Stimulated activated CD4-positive, alpha-beta T cell treated with anti-CD3 and anti-CD28 coated beads, TNF-alpha, amount 100 ng/mL, for 48 hours (primary cell): ENCODE data around the gene KDM7A.
"Not testable (repeated sequence)": the region's sequence is repeated elsewhere in the genome, so short reads cannot be mapped to it uniquely, and the experiment has no call there.

Experiments used
- DNase-seq, 3 donors: peaks; one replicate each; pipeline ENCODE4 v3.0.0-alpha.2; 2020; ENCODE audit warnings: low read depth in 3 of 3

Gene KDM7A

DNA sequence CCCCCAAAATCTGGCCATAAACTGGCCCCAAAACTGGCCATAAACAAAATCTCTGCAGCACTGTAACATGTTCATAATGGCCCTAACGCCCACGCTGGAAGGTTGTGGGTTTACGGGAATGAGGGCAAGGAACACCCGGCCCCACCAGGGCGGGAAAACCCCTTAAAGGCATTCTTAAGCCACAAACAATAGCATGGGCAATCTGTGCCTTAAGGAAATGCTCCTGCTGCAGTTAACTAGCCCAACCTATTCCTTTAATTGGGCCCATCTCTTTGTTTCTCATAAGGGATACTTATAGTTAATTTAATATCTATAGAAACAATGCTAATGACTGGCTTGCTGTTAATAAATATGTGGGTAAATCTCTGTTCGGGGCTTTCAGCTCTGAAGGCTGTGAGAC, 26.2 kb upstream of the KDM7A start:
- not testable (repeated sequence) for DNase-seq

DNA sequence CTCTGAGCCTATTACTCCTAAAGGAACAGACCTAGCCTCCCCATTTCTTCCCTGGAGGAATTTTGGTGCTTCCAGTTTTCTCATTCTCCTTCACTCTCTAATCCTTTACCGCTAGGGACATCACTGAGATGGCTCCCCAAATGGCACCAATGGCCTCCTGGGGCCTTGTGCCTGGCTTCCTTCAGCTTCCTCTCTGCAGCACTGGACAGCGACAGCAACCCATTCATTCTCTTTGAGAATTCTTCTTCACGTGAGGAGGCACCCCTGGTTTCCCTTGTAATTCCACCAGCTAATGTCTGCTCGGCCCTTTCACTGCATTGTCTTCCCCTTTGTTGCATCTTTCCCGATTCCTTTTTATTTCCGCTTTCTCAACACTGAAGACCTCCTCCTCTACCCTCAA, 24.6 kb upstream of the KDM7A start:
- DNase-seq = no peak

GRCh38 chr7:140200061-140200989, 23.5 kb upstream of the KDM7A start:
- DNase-seq = no peak

DNA sequence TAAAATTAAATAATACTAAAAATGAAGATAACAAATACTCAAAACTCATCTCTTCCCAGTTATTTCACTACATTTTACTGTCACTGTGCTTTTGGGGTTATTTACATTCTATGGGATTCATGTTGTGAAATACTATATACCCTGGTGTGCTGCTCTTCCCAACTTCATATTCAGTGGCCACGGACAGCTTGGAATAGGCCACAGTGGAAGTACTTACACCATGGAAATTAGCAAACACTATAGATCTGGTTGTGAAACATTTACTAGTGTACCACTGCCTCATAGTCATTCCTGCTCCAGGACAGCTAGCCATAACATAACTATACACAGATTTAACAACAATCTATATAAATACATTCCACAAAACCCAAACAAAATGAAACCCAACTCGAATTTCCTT, 21.2 kb upstream of the KDM7A start:
- DNase-seq = no peak

DNA sequence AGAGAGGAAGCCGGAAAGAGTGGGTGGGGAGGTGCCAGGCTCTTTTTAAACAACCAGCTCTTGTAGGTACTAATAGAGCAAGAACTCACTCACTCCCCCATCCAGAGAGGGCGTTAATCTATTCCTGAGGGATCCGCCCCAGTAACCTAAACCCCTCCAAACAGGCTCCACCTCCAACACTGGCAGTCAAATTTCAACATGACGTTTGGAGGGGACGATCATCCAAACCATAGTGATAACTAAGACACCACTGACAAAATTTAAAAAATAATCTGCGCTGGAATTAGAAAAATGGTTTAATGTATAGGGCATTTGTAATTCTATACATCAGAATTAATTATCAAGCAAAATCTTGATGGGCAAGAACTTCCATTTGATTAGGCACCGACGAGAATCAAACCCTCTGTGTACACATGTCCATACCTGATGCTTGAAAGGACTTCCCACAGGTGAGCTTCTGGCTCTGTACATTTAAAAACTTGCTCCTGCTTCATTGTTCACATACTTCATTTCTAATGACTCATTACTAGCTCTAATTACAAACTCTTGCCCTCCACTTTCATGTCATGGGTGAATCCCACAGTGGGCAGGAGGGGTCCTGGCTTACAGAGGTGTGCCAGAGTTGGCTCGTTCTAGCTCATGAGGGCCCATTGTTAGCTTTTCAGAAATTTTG, 20.6 kb upstream of the KDM7A start:
- no peak for DNase-seq

GRCh38 chr7:140196361-140197217, 19.8 kb upstream of the KDM7A start:
- DNase-seq = no peak

DNA sequence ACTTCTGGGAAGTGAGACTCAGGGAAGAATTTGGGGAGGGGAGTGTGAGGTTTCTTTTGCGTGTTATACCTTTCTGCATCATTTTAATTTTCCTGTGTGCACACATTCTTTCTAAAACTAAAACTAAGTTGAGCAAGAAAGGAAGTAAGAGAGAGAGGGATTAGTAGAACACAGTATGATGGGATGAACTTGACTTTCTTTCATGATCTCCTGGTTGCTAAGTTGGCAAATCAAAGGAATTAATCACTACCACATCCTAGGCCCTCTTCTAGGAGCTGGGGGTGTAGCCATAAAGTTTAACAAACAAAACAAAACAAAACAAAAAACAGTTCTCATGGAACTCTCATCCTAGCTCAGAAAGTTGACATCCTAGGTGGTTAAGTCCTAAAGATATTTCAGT, 19.1 kb upstream of the KDM7A start:
- no peak for DNase-seq

DNA sequence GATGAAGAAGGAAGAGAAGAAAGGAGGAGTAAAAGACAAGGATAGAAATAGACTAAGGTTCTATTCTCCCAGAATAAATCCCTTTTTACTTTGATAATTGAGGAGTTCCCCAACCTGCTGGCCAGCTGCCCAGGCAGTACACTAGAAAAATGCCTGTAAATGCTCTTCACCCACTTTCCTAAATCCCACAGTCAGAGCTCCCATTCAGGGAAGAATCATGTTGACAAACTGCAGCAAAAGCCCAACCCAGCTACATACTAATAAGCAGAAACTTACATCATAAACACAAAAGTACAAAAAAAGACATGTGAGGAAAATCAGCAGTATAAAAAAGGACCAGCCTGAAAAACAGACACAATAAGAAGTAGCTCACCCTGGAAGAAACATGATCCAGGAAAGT, 15.8 kb upstream of the KDM7A start:
- no peak for DNase-seq

GRCh38 chr7:140192176-140192575, 15.4 kb upstream of the KDM7A start:
- DNase-seq = no peak

DNA sequence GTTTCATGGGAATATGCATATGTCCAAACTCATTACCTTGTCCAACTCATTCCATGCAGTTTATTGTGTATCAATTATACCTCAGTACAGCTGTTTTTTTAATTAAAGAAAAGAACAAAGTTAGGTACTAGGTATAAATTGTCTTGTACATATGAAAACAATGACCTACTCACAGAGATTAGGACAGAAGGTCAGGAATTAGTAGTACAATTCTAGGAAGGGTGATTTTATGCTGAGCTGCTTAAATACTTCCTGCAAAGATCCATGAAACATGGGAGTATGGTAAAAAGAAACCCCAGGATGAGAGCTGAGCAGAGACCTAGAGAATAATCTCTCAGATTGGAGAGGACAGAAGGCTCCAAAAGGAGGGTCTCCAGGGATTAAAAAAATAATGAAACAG, 13.8 kb upstream of the KDM7A start:
- no peak for DNase-seq

GRCh38 chr7:140189917-140190316, 13.1 kb upstream of the KDM7A start:
- no peak for DNase-seq

DNA sequence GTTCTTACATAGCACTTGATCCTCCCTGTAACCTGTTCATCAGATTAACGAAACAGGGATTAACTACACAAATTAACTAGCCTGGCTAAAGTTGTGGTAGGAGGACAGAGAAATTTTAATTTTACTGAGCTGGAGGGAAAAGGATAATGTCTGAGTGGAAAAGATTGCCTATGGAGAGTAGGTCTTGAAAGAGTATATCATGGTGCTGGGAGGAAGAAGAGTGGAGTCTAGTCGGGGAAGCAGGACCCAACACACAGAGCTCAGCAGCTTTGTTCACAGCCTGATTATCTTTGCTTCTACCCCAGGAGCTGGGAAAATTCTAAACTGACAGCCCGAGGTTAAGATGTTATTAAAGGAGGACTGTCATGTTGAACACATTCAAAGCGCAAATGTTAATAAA, 6.1 kb upstream of the KDM7A start:
- no peak for DNase-seq

DNA sequence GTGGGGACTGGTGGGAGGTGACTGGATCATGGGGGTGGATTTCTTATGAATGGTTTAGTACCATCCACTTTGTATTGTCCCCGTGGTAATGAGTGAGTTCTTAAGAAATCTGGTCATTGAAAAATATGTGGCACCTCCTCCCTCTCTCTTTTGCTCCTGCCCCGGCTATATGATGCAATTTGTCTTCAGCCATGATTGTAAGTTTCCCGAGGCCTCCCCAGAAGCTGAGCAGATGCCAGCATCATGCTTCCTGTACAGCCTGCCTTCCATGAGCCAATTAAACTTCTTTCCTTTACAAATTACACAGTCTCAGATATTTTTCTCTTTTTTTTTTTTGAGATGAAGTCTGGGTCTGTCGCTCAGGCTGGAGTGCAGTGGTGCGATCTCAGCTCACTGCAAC, 2.6 kb upstream of the KDM7A start:
- no peak for DNase-seq

DNA sequence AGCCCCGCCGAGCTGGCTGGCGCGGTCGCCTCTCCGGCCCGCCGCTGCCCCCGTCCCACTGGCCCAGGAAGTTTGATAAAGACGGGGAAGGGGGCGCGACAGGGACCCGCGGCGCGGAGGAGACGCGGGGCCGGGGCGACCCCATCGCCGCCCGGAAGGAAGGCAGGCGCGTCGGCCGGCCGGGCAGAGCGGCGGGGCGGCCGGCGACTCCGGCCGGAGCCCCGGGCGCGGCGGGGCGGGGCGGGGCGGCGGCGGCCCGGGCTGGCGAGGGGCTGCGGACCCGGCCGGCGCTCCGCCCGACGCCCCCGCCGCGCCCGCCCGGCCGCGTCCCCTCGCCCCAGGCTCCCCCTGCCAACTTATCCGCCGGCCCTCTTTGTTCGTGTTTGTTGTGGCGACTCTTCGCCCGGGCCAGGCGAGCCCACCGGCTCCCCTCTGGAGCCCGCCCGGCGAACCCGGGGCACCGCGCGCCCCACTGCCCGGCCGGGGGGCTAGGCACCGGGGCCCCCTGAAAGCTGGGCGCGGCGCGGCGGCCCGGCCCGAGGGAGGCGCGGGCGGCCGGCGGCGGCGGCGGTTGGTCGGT, 571 bp downstream of the KDM7A start:
- DNase-seq = no peak

DNA sequence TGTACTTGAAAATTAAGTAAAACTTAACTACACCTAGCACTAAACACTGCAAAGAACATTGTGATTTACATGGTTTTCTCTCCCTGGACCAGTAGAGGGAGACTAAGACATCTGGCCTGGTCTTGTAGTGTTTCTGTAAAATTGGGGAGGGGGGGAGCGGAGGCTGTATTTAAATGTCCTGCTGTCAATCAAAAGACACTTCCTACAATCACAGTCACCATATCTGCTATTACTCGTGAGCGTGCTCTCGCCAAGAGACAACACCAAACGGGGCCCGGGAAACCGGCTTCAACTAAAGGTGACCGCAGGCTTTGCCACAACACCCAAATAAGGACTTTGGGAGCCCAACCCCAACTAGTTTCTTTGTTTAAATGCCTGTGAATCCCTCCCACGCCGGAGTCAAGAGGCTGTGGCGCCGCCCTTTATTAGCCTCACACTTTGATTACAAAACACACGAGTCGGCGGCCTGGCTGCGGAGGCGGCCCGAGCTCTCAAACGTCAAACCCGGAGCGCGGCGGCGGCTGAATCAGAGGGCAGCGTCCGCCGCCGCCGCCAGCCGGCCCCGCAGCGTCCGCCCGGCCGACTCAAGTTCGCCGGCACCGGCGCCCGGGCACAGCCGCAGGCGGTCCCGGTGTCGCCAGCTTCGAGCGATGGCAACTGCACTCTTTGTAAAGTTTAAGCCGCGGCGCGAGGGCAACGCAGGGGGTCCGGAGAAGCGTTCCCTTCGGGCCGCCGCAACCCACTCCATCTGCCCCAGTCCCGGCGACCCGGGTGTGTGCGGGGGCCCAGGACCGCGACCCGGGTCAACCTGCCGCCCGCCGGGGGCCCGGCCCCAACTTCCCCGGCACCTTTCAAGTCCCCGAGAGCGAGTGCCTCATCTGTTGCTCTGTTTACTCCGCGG, 1.3 kb downstream of the KDM7A start:
- peak; percentile 75 to 82 (median 80) for DNase-seq

- no peak for DNase-seq
These were observed 2.6 kb downstream of the KDM7A start for GRCh38 chr7:140174217-140174616.

- no peak for DNase-seq
These were observed 6.4 kb downstream of the KDM7A start for GRCh38 chr7:140170375-140170774.

DNA sequence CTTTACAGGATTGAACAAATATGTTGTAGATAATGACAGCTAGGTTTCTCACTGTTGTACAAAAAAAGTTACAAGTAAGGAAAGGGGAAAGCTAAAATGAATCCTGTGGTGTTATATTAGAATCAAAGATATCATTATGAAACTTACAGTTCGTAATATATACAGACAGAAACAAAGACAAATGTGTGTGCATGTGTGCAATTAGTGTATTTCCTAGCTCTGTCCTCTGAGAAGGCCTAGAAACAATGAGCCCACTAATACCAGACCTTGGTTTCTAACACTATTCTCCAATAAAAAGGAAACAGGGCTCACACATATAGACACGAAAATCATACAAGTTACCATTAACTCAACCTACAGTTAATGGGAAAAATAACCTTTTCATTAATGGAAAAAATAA, 8.0 kb downstream of the KDM7A start:
- DNase-seq = no peak

DNA sequence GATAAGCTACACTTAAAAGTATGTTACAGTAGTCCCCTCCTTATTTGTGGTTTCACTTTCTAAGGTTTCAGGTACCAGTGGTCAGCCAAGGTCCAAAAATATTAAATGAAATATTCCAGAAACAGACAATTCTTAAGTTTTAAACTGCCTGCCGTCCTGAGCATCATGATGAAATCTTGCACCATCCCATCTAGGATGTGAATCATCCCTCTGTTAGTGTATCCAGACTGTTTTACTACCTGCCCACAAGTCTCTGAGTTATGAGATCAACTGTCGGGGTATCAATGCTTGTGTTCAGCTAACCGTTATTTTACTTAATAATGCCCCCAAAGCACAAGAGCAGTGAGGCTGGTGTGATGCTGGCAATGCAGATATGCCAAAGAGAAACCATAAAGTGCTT, 11.4 kb downstream of the KDM7A start:
- DNase-seq = no peak

- DNase-seq = not testable (repeated sequence)
These were observed 14.7 kb downstream of the KDM7A start for GRCh38 chr7:140162081-140162480.

- no peak for DNase-seq
These were observed 15.7 kb downstream of the KDM7A start for GRCh38 chr7:140161047-140161446.
